HL-60/S4 treated with phorbol 12-myristate 13-acetate at 8.2 ng/mL for 4 days and 3 days (cell line): Measurements from ENCODE around the gene TSC1.
"Not testable (repeated sequence)": the region's sequence is repeated elsewhere in the genome, so short reads cannot be mapped to it uniquely, and the experiment has no call there.

ENCODE experiments used
- in situ Hi-C: fragments of 300-500 bp; cut with MboI; formaldehyde crosslinking; loops from 2 replicates; pipeline ENCODE4 v1.15.0; 2022; ENCODE audit warnings: low sequenced_read_pairs

The TSC1 gene

DNA sequence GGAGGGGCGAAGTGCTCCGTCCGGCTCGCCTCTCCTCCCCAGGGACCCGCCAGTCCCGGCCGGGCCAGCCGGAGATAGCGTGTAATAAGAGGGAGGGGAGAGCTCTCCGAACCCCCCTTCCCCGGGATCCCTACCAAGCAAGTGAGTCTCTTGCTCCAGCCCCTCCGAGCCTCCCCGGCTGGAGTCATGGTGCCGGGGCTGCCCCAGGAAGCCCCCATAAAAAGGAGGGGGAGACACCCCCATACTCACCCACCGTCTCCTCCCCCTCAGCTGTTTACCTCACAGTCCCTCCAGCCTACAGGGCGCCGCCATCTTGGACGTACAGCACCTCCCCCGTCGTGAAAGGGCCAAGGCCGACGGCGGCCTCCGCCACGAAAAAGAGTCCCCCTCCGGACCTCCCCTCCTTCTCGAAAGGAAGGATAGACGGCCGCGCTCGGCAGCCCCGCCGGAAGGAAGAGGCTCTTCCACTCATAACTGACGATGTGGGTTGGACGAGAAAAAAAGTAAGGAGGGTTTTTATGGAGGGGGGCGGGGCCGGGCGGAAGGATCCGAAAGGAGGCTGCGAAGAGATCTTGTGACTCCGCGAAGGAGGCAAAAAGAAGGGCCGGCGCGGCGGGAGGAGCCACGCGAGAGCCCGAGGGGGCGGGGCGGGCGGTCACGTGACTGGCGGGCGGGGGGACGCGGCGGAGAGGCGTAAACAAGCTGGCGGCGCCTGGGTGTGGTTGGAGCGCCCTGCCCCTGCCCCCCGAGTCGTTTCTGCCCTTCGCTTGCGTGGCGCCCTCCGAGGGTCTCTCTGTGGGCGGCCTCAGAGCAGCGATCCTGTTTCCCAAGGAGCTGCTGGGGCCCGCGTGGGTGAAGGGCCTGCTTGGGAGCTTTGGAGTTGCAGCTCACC is at the start of gene TSC1:
TSC1 (minus strand) TSS at position 323 of the 892 bp plus-strand sequence. CDS start 15,744 bp downstream, outside the sequence.
- in situ Hi-C loops, result no loop called here

- in situ Hi-C loops, result no loop called here
These were observed 49.1 kb upstream of the TSC1 start for GRCh38 chr9:132993511-132993939.

DNA sequence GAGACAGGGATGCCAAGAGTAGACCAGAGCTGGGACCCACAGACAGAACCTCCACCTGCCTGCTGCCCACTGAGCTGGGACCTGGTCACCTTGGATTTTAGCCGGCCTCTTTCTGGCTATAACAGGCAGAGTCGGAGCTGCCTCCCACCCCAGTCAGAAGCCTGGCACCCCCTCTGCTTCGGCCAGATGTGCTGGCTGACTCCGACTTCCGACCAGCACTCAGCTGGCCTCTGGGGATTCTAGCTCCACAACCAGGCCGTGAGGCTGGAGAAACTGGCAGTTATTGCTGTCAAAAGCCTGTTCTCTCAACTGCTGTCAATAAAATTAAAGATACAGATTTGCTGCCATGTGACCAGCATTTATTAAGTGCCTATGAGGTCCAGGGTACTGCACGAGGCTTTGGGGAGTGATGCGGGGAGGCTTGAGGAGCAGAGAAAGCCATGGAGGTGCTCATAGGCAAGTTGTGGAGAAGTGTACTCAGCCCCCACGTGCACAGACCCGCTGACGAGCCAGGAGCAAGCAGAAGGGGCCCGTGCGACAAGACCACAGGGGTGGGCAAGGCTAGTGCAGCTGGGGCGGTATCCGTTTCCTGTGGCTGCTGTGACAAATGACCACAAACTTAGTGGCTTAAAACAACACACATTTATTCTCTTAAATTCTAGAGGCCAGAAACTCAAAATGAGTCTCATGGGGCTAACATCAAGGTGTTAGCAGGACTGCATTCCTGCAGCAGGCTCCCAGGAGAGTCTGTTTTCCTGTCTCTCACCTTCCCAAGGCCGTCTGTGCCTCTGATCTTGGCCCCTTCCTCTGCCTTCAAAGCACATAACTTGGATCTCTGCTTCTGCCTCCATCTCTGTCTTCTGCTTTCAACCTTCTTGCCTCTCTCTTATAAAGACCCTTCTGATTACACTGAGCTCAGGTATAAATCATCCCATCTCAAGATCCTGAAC is 47.2 kb upstream of the TSC1 start:
- in situ Hi-C loops, result no loop called here

- in situ Hi-C loops, result no loop called here
These were observed 46.4 kb upstream of the TSC1 start for GRCh38 chr9:132990781-132991180.

- in situ Hi-C loops, result not testable (repeated sequence)
These were observed 45.7 kb upstream of the TSC1 start for GRCh38 chr9:132989998-132990557.

- in situ Hi-C loops, result no loop called here
These were observed 45.1 kb upstream of the TSC1 start for GRCh38 chr9:132989414-132989996.

DNA sequence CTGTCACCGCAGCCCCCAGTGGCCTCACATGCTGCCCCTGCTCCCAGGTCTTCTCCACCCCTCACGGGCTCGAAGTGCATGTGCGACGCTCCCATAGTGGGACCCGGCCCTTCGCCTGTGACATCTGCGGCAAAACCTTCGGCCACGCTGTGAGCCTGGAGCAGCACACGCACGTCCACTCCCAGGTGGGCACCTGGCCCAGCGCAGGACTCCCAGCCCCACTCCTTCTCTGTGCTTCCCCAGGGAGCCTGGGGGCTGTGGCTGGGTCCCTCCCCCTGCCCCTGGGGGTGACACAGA is 44.5 kb upstream of the TSC1 start:
- in situ Hi-C loops, result no loop called here

DNA sequence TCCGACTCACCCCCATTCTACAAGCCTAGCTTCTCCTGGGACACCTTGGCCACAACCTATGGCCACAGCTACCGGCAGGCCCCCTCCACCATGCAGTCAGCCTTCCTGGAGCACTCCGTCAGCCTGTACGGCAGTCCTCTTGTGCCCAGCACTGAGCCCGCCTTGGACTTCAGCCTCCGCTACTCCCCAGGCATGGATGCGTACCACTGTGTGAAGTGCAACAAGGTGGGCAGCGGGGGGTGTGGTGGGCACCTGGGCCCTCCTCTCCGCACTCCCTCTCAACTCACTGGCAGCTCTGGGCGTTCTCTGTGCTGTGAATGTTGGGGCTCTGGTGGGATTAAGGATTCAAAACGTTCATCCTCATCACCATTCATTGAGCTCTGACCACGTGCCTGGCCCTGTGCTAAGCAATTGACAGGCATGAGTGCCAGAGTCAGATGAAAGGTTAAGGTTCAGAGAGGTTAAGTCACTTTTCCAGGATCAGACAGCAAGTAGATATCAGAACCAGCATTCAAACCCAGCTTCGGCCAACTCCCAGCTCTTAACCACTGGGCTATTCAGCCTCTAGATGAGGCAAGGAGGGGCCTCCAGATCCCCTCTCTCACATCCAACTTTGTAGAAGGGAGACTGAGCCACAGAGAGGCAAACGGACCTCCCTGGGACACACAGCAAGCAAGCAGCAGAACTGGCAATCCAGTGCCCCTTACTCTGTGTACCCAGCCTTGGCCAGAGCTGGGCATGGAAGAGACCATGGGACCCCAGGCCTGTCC is 44.0 kb upstream of the TSC1 start:
- in situ Hi-C loops, result no loop called here

DNA sequence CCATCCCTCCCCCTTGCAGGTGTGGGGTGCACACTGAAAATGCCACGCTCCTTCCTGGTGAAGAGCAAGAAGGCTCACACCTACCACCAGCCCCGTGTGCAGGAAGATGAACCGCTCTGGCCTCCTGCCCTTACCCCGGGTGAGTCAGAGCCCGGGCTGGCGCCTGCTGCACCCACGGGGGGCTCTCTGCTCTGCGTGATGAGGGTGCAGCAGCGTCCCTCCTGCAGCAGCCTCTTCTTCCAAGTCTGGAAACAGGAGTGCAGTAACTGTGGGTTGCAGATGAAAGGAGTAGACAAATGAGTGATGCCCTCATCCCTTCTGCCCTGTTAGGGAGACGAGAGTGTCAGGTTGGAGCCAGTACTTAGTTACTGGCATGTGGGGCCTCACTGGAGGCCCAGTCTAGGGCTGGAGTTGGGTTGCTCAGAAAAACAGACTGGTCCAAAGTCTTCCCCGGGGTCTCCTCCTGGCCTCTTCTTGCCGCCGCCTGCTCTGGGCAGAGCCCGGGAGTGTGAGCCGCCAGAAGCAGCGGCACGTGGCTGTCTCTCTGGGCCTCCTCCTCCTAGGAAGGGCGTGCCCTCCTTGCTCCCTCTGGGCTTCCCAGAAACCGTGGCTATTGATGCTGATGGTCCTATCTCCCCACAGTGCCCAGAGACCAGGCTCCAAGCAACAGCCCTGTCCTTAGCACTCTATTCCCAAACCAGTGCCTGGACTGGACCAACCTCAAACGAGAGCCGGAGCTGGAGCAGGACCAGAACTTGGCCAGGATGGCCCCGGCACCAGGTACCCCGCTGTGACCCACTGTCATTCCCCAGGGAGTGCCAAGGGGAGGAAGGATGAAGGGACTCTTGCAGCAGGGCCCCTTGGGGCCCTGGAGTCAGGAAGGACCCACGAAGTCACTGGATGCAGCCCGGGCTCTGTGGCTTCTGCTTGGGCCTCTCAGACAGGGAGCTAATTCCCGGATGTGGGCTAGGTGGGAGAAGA is 42.5 kb upstream of the TSC1 start:
- in situ Hi-C loops, result no loop called here

GRCh38 chr9:132986114-132986513 is 41.7 kb upstream of the TSC1 start:
- in situ Hi-C loops, result no loop called here

- in situ Hi-C loops, result no loop called here
These were observed 41.1 kb upstream of the TSC1 start for GRCh38 chr9:132985489-132985888.

DNA sequence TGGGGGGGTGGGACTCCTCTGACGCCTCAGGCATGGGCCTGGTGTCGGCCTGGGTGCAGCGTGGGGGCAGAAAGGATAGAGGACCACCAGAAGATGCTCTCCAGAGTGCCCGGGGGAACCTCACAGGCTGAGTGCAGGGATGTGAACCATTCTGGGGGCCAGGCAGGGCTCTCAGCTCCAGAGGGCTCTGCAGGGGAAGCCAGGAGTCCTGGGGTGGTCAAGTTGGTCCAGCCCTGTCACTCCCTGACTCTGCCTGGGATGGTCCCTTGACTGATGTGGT is 40.6 kb upstream of the TSC1 start:
- in situ Hi-C loops, result no loop called here

- in situ Hi-C loops, result no loop called here
These were observed 40.0 kb upstream of the TSC1 start for GRCh38 chr9:132984202-132985070.

GRCh38 chr9:132983491-132984201 is 39.2 kb upstream of the TSC1 start:
- in situ Hi-C loops, result no loop called here

GRCh38 chr9:132982458-132982857 is 38.0 kb upstream of the TSC1 start:
- in situ Hi-C loops, result no loop called here

GRCh38 chr9:132980157-132980556 is 35.7 kb upstream of the TSC1 start:
- in situ Hi-C loops, result no loop called here

- in situ Hi-C loops, result no loop called here
These were observed 34.2 kb upstream of the TSC1 start, which contains the start of gene GFI1B for GRCh38 chr9:132978451-132979131. TSS of gene GFI1B (plus strand) at chr9:132978694. CDS start at chr9:132986679, 7,985 bp downstream.
